K562 (cell line): ENCODE data around the gene NISCH. TPM values are rescaled to one million over a fixed set of nuclear protein-coding genes. Genes with fewer than 3 reads are reported as not detected.

ENCODE experiments used
- ZFX ChIP-seq: sonication (generic); formaldehyde crosslinking; IDR thresholded peaks from 2 replicates; pipeline ENCODE4 v1.8.0; 2022; ENCODE audit warnings: mild to moderate bottlenecking, missing genetic modification reagents, moderate library complexity
- ZNF12 ChIP-seq: sonication (generic); formaldehyde crosslinking; IDR thresholded peaks from 2 replicates; pipeline ENCODE4 v1.4.0; 2020; ENCODE audit warnings: mild to moderate bottlenecking, missing genetic modification reagents
- ZNF134 ChIP-seq: fragments of 250-450 bp; sonication (Bioruptor Pico); conservative IDR thresholded peaks from 2 replicates; pipeline ENCODE4 v1.4.0; 2020
- polyA plus RNA-seq, 8 experiments: library from polyadenylated mRNA; depleted of rRNA in 4 of 8; stranded (reverse) in 5 of 8; unstranded in 3 of 8; fragments of >200 nt; fragmentation: Nextera tagmentation in 2 of 8; fragmentation: Illumina TruSeq in 1 of 8; extraction: Ambion mirVana in 2 of 8; extraction: Trizol in 1 of 8; gene quantifications; 2 replicates each; pipeline versions ENCODE4 v1.2.1 to v1.2.3, GENCODE V29; 2011 to 2014; ENCODE audit warnings: inconsistent platforms in 1 of 8, missing spikeins in 1 of 8
- total RNA-seq, 7 experiments: library from RNA; depleted of rRNA in 6 of 7; stranded (reverse); fragments of >200 nt in 6 of 7; fragmentation: Illumina TruSeq in 2 of 7; extraction: Trizol in 2 of 7; gene quantifications; 2 replicates each; pipeline versions ENCODE4 v1.2.1 to v1.2.3, GENCODE V29; 2011 to 2021; ENCODE audit warnings: low replicate concordance in 1 of 7
- TF ChIP-seq, protein P1 (sequence below): sonication (generic); IDR thresholded peaks from 2 replicates; pipeline ENCODE4 v1.6.1; 2016
- TF ChIP-seq, protein P2 (sequence below): fragments of 250-450 bp; sonication (Bioruptor Pico); IDR thresholded peaks from 2 replicates; pipeline ENCODE4 v1.4.0; 2020; ENCODE audit warnings: mild to moderate bottlenecking, moderate library complexity

The NISCH gene
- total and polyA plus RNA-seq, 9 of the 15 experiments (the other 6 are each of a cell fraction or from before 2014, with no cell fraction given): 0.44 to 43.5 (median 23.4) TPM

DNA sequence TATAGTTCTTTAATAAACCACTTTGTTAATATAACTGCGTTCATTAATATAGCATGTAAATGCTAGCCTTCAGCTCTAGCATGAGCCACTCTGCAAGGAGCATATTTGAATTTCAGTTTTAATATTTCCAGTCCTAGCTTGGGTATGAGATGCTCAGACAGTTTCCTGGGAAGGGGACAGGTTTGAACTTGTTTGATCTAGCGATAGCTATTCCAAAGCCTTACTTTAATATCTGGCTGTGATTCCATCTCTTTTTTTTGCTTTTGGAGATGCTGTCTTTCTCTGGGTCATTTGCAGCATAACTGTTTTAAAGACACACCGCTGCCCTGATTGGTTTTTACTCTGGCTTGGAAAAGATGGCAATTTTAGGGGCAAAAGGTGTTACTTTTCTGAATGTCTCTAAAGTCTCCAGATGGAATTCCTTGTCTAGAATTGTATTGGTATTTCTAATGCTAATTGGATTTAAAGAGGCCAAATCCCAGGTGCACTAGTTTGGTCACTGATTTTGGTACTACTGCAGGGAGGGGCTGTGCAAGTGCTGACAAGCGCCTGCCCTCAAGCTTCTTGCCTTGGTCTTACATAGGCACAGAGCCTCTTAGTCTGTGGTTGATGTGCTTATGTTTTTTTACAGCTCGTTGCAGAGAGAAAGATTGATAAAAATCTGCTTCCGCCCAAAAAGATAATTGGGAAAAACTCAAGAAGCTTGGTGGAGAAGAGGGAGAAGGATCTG is 2.8 kb downstream of the NISCH start (continued):
- TF ChIP-seq, protein P1, sequence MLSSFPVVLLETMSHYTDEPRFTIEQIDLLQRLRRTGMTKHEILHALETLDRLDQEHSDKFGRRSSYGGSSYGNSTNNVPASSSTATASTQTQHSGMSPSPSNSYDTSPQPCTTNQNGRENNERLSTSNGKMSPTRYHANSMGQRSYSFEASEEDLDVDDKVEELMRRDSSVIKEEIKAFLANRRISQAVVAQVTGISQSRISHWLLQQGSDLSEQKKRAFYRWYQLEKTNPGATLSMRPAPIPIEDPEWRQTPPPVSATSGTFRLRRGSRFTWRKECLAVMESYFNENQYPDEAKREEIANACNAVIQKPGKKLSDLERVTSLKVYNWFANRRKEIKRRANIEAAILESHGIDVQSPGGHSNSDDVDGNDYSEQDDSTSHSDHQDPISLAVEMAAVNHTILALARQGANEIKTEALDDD: no peak
- TF ChIP-seq ZNF134 (CRISPR knock-in tag): no peak
- no peak for TF ChIP-seq ZFX (CRISPR knock-in tag)
- TF ChIP-seq, protein P2, sequence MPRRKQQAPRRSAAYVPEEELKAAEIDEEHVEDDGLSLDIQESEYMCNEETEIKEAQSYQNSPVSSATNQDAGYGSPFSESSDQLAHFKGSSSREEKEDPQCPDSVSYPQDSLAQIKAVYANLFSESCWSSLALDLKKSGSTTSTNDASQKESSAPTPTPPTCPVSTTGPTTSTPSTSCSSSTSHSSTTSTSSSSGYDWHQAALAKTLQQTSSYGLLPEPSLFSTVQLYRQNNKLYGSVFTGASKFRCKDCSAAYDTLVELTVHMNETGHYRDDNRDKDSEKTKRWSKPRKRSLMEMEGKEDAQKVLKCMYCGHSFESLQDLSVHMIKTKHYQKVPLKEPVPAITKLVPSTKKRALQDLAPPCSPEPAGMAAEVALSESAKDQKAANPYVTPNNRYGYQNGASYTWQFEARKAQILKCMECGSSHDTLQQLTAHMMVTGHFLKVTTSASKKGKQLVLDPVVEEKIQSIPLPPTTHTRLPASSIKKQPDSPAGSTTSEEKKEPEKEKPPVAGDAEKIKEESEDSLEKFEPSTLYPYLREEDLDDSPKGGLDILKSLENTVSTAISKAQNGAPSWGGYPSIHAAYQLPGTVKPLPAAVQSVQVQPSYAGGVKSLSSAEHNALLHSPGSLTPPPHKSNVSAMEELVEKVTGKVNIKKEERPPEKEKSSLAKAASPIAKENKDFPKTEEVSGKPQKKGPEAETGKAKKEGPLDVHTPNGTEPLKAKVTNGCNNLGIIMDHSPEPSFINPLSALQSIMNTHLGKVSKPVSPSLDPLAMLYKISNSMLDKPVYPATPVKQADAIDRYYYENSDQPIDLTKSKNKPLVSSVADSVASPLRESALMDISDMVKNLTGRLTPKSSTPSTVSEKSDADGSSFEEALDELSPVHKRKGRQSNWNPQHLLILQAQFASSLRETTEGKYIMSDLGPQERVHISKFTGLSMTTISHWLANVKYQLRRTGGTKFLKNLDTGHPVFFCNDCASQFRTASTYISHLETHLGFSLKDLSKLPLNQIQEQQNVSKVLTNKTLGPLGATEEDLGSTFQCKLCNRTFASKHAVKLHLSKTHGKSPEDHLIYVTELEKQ (CRISPR knock-in tag): no peak
- no peak for TF ChIP-seq ZNF12 (CRISPR knock-in tag)
